OCI-LY1 (cell line): Measurements from ENCODE around the gene REM1.

Source experiments
- EZH2 ChIP-seq: fragments of 200-600 bp; sonication (generic), shearing (Covaris generic); IDR thresholded peaks from 2 replicates; pipeline ENCODE4 v1.8.0; 2017; ENCODE audit warnings: borderline replicate concordance, mixed run types, mild to moderate bottlenecking, antibody characterized with exemption, low read length, moderate library complexity, mixed read lengths
- TF ChIP-seq, protein P1 (sequence below): fragments of 200-600 bp; sonication (generic), shearing (Covaris generic); IDR thresholded peaks from 2 replicates; pipeline ENCODE4 v1.5.1; 2017; ENCODE audit warnings: mild to moderate bottlenecking, antibody characterized with exemption, low read length, moderate library complexity, mixed read lengths

DNA sequence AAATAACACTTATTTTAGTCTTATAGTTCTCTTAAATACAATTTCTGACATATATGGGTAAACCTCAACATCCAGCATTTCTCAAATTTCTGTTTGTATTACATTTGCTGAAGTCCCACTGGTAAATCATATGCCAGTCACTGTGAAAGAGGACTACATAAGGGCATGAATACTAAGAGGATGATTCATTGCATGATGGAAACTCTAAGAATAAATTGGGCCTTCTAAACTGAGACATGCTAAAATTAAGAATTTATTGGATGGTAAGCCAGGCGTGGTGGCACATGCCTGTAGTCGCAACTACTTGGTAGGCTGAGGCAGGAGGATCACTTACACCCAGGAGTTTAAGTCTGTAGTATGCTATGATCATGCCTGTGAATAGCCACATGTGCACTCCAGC, 22.5 kb upstream of the REM1 start:
- TF ChIP-seq, protein P1, sequence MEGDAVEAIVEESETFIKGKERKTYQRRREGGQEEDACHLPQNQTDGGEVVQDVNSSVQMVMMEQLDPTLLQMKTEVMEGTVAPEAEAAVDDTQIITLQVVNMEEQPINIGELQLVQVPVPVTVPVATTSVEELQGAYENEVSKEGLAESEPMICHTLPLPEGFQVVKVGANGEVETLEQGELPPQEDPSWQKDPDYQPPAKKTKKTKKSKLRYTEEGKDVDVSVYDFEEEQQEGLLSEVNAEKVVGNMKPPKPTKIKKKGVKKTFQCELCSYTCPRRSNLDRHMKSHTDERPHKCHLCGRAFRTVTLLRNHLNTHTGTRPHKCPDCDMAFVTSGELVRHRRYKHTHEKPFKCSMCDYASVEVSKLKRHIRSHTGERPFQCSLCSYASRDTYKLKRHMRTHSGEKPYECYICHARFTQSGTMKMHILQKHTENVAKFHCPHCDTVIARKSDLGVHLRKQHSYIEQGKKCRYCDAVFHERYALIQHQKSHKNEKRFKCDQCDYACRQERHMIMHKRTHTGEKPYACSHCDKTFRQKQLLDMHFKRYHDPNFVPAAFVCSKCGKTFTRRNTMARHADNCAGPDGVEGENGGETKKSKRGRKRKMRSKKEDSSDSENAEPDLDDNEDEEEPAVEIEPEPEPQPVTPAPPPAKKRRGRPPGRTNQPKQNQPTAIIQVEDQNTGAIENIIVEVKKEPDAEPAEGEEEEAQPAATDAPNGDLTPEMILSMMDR = no peak
- TF ChIP-seq EZH2 = no peak
